ENCODE data around the gene AADACL4. TPM values are rescaled to one million over a fixed set of nuclear protein-coding genes. Genes with fewer than 3 reads are reported as not detected.

Gene AADACL4
- total RNA-seq, 1 donor from 2014 or later, result not detected

DNA sequence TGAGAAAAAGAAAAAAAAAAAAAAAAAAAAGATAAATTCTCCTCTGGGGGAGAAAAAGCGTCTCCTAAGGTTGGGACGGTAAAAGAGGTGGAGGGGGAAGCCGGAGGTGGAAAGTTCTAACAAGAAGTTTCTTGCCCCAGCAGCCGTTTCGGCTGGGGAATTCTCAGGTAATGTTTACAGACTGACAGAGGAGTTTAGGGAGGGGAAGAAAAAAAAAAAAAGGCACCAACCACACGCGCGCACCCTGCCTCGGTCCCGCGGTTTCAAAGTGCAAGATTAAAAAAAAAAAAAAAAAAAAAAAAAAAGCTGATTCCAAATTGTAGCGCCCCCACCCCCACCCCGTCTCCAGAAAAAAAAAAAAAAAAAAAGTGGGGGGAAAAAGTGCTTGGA is 26.4 kb upstream of the AADACL4 start:
- peaks cover 43% of the 10 kb centered on the region for H3K4me1 Mint-ChIP-seq
- no peaks in the 10 kb centered on the region for H3K9me3 Mint-ChIP-seq
- no peaks in the 10 kb centered on the region for H3K36me3 Mint-ChIP-seq (ENCODE audit: low read depth)
- peak overlapping the region; percentile 98 for H3K4me3 Mint-ChIP-seq
- peaks cover 68% of the 10 kb centered on the region for H3K27me3 Mint-ChIP-seq (ENCODE audit: low read depth)
- no peak for DNase-seq (ENCODE audit: low read depth, low spot score)
- H3K27ac Mint-ChIP-seq (ENCODE audit: unreplicated experiment), result no peak overlapping the region
- TF ChIP-seq, protein P1, sequence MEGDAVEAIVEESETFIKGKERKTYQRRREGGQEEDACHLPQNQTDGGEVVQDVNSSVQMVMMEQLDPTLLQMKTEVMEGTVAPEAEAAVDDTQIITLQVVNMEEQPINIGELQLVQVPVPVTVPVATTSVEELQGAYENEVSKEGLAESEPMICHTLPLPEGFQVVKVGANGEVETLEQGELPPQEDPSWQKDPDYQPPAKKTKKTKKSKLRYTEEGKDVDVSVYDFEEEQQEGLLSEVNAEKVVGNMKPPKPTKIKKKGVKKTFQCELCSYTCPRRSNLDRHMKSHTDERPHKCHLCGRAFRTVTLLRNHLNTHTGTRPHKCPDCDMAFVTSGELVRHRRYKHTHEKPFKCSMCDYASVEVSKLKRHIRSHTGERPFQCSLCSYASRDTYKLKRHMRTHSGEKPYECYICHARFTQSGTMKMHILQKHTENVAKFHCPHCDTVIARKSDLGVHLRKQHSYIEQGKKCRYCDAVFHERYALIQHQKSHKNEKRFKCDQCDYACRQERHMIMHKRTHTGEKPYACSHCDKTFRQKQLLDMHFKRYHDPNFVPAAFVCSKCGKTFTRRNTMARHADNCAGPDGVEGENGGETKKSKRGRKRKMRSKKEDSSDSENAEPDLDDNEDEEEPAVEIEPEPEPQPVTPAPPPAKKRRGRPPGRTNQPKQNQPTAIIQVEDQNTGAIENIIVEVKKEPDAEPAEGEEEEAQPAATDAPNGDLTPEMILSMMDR (conservative IDR thresholded peaks at IDR 0.05), result no peak

DNA sequence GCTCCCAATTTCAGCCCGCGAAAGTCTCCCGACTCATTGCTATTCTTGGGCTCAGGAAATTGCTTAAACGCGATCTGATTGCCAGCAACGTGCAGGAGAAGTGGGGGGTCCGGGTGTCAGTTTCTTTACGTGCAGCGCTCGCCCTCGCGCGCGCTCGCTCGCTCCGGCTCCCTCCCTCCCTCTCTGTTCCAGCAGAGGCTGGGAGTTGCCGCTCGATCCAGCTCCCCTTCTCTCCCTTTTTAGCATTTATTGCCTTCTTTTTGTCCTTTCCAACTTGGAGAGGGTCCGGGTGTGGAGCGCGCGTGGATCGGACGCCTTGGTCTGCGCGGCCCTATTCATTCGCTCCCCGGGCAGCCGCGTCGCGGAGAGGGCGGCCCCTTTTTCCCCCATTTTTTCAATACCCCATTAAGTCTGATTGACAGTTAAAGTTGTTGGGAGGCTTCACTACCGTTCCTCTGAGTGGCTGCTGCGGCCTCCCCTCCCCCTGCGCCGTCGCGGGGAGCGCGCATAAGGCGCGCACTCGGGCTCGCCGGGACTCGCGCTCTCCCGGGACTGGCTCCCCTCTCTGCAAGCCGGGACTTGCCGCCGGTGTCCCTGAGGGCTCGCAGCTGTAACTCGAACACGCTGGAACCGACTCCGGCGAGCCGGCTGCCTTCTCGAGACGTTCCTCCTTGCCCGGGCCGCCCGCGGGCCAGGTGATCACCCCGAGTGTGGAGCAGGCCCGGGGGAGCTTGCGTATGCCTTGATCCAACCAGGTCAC is 25.8 kb upstream of the AADACL4 start, which contains the start of gene DHRS3:
DHRS3 (minus strand) TSS at position 310 of the 760 bp plus-strand sequence. CDS start 862 bp downstream, outside the sequence.
- Mint-ChIP-seq H3K4me1 (peaks cover 43% of the 10 kb centered on the region), H3K27ac (ENCODE audit: unreplicated experiment) (peak within 1 kb of the TSS; percentile 87), H3K36me3 (ENCODE audit: low read depth) (no peaks in the 10 kb centered on the region), H3K4me3 (peak within 1 kb of the TSS; percentile 98), H3K27me3 (ENCODE audit: low read depth) (peaks cover 64% of the 10 kb centered on the region), H3K9me3 (no peaks in the 10 kb centered on the region)
- peak; percentile 62 for DNase-seq (ENCODE audit: low read depth, low spot score)
- TF ChIP-seq, protein P1 (conservative IDR thresholded peaks at IDR 0.05), result no peak

DNA sequence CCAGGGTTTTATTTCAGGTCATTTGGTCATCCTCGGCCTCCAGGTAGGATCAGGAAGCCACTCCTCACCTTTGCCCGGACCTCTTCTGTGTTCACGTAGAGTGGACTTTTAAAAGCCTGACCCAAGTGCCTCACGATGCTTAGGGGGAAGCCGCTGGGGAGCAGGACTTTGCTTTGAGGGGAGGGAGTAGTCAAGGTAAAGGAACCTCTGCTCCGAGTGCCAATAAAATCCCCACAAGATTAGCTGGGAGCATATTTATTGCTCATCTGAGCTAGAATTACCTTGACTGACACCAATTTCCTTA is 25.3 kb upstream of the AADACL4 start:
- H3K9me3 Mint-ChIP-seq, result no peaks in the 10 kb centered on the region
- no peak overlapping the region for H3K27ac Mint-ChIP-seq (ENCODE audit: unreplicated experiment)
- peaks cover 43% of the 10 kb centered on the region for H3K4me1 Mint-ChIP-seq
- DNase-seq (ENCODE audit: low read depth, low spot score), result no peak
- H3K27me3 Mint-ChIP-seq (ENCODE audit: low read depth), result peaks cover 58% of the 10 kb centered on the region
- no peaks in the 10 kb centered on the region for H3K36me3 Mint-ChIP-seq (ENCODE audit: low read depth)
- TF ChIP-seq, protein P1 (conservative IDR thresholded peaks at IDR 0.05), result no peak
- peak overlapping the region; percentile 98 for H3K4me3 Mint-ChIP-seq

DNA sequence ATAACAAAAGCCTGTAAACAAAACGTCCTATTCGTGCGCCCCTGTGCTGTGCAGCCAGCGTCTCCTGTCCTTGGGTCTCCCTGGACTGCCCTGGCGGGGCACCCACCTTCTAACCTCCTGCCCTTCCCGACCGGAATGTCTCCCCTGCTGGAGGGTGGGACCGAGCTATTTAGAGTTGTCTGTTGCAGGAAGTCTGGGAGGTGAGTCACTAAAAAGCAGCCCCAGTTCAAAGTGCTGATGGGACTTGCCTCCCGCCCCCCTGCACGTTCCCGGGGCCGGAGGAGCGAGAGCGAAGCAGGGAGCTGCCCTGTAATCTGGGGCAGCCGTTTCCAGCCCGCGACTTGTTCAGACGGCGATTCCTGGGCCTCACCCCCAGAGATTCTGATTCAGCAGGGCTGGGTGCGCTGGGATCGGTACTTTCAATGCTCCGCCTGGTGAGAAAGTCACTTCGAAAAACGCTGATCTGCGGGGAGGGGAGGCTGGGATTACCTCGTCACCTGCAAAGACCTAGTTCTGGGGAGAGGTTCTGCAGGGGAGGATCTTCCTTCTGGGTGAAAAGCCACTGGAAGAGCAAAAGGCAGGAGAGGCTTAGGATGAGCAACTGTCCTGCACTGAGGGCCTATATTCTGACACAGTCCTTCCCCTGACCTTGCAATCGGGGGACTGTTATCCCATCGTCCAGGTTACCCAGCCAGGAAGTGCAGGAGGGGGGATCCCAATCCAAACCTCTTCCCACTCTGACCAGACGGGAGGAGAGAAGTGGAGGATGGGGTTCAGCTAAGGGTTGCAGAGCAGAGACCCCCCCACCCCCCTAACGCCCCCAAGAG is 24.7 kb upstream of the AADACL4 start:
- Mint-ChIP-seq H3K4me3 (peak overlapping the region; percentile 98), H3K27me3 (ENCODE audit: low read depth) (peaks cover 58% of the 10 kb centered on the region), H3K36me3 (ENCODE audit: low read depth) (no peaks in the 10 kb centered on the region), H3K9me3 (no peaks in the 10 kb centered on the region), H3K4me1 (peaks cover 43% of the 10 kb centered on the region), H3K27ac (ENCODE audit: unreplicated experiment) (no peak overlapping the region)
- TF ChIP-seq, protein P1 (conservative IDR thresholded peaks at IDR 0.05), result no peak
- no peak for DNase-seq (ENCODE audit: low read depth, low spot score)

DNA sequence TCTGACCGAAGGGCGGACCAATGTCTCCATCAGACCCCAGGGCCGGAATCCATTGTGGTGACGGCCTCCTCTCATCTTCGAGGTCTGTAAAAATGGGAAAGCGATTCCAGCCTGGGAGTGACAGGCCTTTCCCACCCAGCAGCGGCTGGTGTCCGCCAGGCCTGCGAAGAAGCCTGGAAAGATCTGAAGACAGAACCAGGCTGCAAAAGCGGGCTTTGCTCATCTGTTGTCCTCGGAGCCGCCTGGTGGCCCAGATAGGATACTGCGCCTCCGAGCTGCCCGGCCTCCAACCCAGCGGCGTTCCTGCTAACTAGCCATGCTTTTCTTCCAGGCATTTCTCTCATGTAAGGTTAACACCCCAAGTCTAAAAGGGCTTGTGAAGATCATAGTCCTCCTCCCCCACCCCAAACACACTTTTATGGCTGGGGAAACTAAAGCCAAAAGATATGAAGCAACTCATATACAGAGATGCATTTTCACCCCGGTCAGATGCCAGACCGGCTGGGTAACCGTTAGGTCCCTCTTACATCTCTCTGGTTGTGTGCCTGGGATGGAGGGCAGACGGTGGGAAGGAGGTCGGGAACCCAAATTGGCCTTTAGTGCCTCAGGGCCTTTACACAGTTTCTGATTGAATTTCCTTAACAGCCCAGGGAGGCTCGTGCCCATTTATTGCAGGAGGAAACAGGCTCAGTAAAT is 23.9 kb upstream of the AADACL4 start:
- Mint-ChIP-seq H3K27me3 (ENCODE audit: low read depth) (peaks cover 51% of the 10 kb centered on the region), H3K4me1 (peaks cover 43% of the 10 kb centered on the region), H3K4me3 (peak overlapping the region; percentile 98), H3K9me3 (no peaks in the 10 kb centered on the region), H3K27ac (ENCODE audit: unreplicated experiment) (no peak overlapping the region), H3K36me3 (ENCODE audit: low read depth) (no peaks in the 10 kb centered on the region)
- TF ChIP-seq, protein P1 (conservative IDR thresholded peaks at IDR 0.05), result peak; percentile 94
- peak; percentile 85 for DNase-seq (ENCODE audit: low read depth, low spot score)

Measured in neural crest cell (in vitro differentiated cells).